IMR-90 (cell line): ENCODE measurements around the gene TYMS.

Source experiments
- BHLHE40 ChIP-seq: fragments of 150-350 bp; IDR thresholded peaks from 2 replicates; pipeline ENCODE4 v1.6.1; 2016; ENCODE audit warnings: mild to moderate bottlenecking, low read depth, low read length
- CEBPB ChIP-seq: IDR thresholded peaks from 2 replicates; pipeline ENCODE4 v1.6.1; 2012; ENCODE audit warnings: low read depth, low read length, improper control_type of control experiment
- CHD1 ChIP-seq: IDR thresholded peaks from 2 replicates; pipeline ENCODE4 v1.6.1; 2012; ENCODE audit warnings: low read depth, low read length, improper control_type of control experiment
- FOS ChIP-seq: fragments of 150-350 bp; IDR thresholded peaks from 2 replicates; pipeline ENCODE4 v1.6.1; 2016; ENCODE audit warnings: low read depth, low read length
- MAFK ChIP-seq: IDR thresholded peaks from 2 replicates; pipeline ENCODE4 v1.6.1; 2012; ENCODE audit warnings: low read depth, low read length, improper control_type of control experiment
- NFE2L2 ChIP-seq: fragments of 150-350 bp; IDR thresholded peaks from 2 replicates; pipeline ENCODE4 v1.6.1; 2016; ENCODE audit warnings: low read depth, mild to moderate bottlenecking, low read length
- POLR2A ChIP-seq: IDR thresholded peaks from 2 replicates; pipeline ENCODE4 v1.6.1; 2012; ENCODE audit warnings: mild to moderate bottlenecking, low read depth, low read length
- RAD21 ChIP-seq: IDR thresholded peaks from 2 replicates; pipeline ENCODE4 v1.6.1; 2012; ENCODE audit warnings: low read length, improper control_type of control experiment
- RFX5 ChIP-seq: IDR thresholded peaks from 2 replicates; pipeline ENCODE4 v1.8.0; 2012; ENCODE audit warnings: low read depth, mild to moderate bottlenecking, low read length, moderate library complexity
- SMC3 ChIP-seq: fragments of 150-350 bp; IDR thresholded peaks from 2 replicates; pipeline ENCODE4 v1.6.1; 2016; ENCODE audit warnings: low read depth, mild to moderate bottlenecking, antibody characterized with exemption, low read length, moderate library complexity
- TF ChIP-seq, protein P1 (sequence below): conservative IDR thresholded peaks from 2 replicates; pipeline ENCODE4 v1.5.1; 2012; ENCODE audit warnings: mild to moderate bottlenecking, low read depth, low read length, improper control_type of control experiment
- TF ChIP-seq, protein P2 (sequence below): fragments of 150-350 bp; IDR thresholded peaks from 2 replicates; pipeline ENCODE4 v1.6.1; 2017; ENCODE audit warnings: mild to moderate bottlenecking, antibody characterized with exemption, low read length, low read depth

DNA sequence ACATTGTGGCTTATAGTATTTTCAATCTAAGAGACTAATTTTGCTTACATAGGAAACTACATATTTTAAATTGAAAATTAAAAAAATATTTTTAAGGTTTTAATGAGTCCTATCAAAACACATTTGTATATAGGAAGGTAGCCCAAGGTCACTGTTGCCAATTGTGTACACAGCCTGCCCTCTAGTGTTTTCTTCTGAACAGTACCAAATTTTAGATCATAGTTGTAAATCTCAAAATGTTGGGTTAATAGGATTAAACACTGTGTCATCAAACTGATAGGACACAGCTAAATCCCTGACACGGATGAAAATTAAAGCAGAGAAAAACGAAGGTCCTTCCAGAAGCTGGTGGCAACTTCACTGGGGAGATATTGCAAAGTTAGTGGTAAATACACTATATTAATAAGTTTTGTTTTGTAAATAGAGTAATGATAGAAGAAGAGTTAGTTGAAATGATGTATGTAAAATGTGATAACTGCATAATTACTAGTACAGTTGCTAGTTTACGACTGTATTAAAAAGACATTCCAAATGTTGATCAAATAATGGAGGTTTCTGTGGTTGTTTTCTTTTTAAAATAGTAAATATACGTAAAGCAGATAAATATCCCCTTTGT lies 41.0 kb upstream of the TYMS start:
- TF ChIP-seq, protein P1, sequence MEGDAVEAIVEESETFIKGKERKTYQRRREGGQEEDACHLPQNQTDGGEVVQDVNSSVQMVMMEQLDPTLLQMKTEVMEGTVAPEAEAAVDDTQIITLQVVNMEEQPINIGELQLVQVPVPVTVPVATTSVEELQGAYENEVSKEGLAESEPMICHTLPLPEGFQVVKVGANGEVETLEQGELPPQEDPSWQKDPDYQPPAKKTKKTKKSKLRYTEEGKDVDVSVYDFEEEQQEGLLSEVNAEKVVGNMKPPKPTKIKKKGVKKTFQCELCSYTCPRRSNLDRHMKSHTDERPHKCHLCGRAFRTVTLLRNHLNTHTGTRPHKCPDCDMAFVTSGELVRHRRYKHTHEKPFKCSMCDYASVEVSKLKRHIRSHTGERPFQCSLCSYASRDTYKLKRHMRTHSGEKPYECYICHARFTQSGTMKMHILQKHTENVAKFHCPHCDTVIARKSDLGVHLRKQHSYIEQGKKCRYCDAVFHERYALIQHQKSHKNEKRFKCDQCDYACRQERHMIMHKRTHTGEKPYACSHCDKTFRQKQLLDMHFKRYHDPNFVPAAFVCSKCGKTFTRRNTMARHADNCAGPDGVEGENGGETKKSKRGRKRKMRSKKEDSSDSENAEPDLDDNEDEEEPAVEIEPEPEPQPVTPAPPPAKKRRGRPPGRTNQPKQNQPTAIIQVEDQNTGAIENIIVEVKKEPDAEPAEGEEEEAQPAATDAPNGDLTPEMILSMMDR = peak; percentile 85
- TF ChIP-seq FOS = no peak
- TF ChIP-seq, protein P2, sequence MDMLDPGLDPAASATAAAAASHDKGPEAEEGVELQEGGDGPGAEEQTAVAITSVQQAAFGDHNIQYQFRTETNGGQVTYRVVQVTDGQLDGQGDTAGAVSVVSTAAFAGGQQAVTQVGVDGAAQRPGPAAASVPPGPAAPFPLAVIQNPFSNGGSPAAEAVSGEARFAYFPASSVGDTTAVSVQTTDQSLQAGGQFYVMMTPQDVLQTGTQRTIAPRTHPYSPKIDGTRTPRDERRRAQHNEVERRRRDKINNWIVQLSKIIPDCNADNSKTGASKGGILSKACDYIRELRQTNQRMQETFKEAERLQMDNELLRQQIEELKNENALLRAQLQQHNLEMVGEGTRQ = no peak
- no peak for TF ChIP-seq POLR2A
- TF ChIP-seq MAFK = no peak
- no peak for TF ChIP-seq NFE2L2
- peak; percentile 94 for TF ChIP-seq SMC3
- no peak for TF ChIP-seq CEBPB
- no peak for TF ChIP-seq CHD1
- TF ChIP-seq BHLHE40 = no peak
- TF ChIP-seq RAD21 = peak; percentile 91
- TF ChIP-seq RFX5 = no peak
